NOMO-1 treated with dmso at 0.1 percent for 144 hours (cell line): Measurements from ENCODE around the gene XPO6.

ENCODE experiments used
- DNase-seq: peaks from one replicate; lab custom pipeline; 2025; ENCODE audit not compliant: unreplicated experiment; lab: John Stamatoyannopoulos, UW

Gene XPO6

DNA sequence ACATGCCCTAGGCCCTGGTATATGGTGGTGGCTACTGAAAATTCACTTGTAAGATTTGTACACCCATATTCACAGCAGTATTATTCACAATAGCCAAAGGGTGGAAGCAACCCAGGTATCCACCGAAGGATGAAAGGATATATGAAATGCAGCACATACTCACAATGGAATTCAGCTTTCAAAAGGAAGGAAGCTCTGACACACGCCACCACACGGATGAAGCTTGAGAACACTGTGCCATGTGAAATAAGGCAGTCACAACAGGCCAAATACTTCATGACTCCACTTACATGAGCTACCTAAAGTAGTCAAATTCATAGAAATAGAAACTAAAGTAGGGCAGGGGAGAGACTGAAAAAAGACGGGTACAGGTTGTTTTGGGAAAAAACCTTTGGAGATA, 2.9 kb downstream of the XPO6 start:
- no peak for DNase-seq

DNA sequence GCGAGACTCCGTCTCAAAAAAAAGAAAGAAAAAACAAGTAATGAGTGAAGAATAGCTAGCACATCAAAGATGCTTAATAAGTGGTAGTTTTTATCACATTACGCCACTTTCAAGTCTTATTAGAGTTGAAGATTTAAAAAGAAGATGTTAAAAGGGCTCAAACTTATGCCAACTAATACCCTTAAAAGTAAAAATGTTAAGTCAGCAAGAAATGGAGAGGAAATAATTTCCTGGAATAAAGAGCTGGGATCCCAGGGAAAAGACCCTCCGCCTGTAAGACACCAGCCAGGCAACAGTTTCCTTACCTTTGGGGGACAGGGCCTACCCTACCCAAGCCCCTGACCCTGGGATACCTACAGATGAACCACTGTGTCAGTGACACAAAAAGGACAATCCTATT, 3.6 kb downstream of the XPO6 start:
- DNase-seq = no peak

DNA sequence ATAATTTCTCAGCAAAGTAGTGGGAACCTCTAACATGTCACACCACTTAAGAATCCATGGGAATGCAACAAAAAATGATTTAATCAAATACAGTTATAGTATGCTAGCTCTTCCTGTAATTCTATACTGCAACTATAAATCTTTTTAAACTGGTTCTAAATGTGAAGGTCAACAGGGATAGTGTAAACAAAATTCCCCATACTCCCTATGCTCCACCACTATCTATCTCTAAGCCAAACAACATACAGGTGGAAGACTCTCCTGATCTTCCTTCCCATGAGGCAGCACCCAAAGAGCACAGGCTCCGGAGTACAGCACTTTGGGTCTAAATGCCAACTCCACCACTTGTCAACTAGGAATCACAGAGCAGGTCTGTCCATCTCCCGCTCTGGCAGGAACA, 4.4 kb downstream of the XPO6 start:
- no peak for DNase-seq

DNA sequence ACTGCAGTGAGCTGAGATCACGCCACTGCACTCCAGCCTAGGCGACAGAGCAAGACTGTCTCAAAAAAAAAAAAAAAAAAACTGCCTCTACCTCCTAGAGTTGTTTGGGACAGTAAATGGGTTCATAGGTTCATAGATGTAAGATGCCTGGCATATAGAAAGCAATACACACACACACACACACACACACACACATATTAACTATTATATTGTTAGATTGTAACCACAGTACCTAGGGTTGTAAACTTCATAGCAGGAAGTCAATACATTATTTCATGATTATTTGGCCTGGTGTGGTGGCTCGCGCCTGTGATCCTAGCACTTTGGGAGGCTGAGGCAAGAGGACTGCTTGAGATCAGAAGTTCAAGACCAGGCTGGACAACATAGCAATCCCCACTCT, 5.8 kb downstream of the XPO6 start:
- no peak for DNase-seq

DNA sequence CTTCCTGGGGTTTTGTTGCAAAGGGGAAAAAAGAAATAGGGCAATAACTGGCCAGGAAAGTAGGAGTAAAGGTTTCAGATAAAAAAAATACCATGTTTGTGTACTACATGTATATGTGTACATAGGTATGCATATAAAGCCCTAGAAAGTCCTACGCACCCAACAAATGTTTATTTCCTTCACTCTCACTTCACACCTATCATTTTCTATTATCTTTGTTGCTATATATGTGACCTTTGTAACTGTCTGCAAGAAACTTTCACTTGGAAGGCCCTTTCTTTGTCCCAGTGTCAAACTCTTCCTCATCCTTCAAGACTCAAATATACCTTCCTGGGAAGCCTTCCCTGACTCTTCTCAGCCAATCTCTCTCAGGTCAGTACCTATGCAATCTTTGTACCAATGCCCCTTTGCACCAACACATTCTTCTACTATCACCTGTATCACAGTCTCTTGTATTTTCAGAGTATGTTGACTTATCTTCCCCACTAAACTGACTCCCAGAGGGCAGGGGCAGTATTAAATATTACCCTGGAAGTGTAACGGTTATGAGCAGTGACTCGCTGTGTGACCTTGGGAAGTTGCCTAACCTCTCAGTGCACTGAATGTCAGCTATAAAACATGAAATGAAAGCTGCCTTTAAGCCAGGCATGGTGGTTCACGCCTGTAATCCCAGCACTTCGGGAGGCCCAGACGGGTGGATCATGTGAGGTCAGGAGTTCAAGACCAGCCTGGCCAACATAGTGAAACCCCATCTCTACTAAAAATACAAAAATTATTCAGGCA, 6.5 kb downstream of the XPO6 start:
- no peak for DNase-seq

DNA sequence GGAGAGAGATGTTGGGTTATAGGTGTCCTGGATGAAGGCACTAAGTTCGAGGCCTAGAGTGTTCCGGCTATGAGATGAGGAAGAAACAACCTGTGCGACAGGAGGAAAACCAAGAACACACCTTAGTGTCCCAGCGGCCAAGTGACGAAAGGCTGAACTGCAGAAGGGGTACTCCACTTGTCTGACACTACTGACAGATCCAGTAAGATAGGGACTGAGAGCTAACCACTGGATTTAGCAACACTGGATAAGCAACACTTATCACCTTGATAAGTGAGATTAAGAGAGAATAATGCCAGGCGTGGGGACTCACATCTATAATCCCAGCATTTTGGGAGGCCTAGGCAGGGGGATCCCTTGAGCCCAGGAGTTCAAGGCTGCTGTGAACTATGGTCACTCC, 7.1 kb downstream of the XPO6 start:
- DNase-seq = no peak

DNA sequence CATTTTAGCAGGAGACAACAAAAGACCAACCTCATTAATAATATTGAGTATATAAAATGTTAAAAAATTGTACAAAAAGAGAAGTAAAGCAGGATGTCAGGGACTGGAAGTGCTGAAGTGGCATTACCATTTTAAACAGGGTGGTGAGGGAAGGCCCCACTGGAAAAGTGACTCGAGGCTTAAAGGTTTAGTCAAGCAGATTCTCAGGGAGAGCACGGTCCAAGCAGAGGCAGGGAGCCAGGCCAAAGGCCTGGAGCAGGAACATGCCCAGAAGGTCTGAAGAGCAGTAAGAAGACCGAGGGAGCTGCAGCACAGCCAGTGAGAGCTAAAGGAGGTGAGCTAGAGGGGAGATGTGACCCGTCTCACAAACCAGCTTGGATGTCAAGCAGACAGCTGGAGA, 7.6 kb downstream of the XPO6 start:
- DNase-seq = no peak

DNA sequence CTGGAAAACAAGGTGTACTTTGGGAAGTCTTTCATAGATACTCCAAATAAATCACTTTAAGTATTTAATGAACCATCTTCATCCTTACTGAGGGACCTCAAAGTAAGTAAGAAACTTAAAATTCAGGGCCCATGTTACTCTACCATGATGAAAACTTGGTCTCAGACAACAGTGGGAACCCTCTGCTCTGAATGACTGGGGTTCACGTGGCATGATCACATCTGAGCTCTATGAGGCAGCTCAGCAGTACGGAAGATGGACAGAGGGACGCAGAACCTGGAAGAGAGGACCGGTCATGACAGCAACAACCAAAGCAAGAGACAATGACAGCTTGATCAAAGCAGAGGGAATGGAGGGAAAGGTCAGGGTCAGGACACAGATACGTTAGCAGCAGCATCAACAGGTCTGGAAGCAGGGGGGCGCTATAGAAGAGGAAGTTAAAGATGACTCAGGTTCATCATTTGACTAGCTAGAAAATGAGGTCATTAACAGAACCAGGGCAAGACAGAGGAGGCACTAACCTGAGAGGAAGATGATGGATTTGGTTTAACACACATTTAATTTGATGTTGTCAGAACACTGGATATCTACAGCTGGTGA, 9.5 kb downstream of the XPO6 start:
- no peak for DNase-seq

DNA sequence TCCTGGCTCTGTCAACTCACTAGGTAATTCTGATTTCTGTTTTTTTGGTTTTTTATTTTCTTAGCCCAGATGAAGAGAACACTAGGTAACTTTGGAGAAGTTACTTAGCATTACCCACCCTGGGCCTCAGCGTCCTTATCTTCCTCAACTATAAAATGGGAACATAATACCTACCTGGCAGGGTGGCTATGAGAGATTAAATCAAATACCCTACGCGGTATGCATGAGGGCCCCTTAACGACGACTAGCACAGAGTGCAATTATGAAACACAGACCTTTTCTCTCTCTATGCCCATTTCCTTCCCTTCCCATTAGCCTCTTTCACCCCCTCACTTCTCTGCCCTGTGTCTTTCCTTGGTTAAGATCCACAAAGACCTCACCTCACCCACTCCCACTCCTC, 11.1 kb downstream of the XPO6 start:
- no peak for DNase-seq

DNA sequence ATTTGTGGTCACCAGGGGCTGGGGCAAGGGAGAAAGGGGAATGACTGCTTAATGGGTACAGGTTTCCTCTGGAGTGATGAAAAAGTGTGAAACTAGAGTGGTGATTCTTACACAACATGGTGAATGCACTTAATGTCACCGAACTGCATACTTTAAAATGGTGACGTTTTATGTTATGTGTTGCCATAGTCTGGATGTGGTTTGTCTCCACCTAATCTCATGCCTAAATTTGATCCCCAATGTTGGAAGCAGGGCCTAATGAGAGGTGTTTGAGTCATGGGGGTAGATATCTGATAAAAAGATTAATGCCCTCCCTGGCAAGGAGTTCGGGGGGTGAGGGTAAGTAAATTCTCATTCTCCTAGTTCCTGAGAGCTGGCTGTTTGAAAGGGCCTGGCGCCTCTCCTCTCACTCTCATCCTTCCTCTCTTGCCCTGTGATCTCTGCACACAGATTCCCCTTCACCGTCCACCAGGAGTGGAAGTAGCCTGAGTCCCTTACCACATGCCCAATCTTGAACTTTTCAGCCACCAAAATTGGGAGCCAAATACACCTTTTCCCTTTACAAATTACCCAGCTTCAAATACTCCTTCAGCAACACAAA, 15.3 kb downstream of the XPO6 start:
- DNase-seq = no peak

DNA sequence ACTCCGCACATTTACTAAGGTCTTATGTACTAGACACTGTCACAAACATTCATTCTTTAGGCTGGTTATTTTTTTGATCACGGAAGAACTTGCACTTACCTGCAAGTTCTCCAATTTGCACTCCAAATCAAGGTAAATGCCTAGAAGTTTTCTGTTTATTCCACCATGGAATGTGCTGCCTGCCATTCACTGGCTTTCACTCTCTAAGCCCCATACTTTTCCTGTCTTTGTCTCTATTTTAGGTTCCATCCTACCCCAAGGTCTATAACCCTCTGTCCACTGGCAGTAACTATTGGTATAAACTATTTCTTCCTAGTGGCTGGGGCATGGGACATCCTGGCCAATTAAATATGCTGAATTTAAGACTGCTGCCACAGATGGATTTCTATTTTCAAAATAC, 15.9 kb downstream of the XPO6 start:
- DNase-seq = no peak

DNA sequence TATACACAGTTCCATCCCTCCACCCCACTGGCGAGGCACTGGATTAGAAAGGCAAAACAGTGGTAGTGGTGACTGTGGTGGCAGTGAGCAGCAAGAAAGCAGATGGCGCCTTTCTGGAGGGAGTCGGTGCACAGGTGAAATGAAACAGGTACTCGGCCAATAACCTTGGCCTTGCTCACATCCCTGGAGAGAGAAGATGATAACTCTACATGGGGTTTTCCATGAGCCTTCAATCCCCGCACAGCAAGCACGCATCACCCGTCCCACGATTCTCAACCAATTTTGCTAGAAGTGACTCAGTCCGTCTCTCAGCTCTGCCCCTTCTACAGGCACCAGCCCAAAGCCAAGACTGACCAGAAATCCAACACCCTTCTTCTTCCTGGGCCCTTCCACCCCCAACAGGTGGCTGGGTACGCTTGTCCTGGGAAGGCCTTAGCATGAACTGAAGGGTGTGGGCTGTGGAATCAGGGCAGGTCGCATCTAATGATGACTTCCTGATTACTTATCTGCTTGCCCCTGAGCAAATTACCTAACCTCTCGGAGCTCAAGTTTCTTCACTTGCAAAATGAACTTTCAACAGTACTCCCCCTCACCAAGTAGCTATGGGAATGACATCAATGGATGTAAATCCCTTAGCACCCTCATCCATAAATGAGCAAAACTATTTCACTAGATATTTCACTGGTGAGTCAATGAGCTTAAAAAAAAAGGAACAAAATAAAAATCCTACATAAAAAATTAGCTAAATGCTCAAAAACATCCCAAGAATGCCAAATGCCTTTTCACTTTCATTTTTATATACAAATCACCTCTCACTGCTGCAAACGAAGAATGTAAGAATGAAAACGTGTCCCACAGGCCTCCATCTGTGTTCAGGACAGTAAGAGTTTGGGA, 18.0 kb downstream of the XPO6 start:
- no peak for DNase-seq

DNA sequence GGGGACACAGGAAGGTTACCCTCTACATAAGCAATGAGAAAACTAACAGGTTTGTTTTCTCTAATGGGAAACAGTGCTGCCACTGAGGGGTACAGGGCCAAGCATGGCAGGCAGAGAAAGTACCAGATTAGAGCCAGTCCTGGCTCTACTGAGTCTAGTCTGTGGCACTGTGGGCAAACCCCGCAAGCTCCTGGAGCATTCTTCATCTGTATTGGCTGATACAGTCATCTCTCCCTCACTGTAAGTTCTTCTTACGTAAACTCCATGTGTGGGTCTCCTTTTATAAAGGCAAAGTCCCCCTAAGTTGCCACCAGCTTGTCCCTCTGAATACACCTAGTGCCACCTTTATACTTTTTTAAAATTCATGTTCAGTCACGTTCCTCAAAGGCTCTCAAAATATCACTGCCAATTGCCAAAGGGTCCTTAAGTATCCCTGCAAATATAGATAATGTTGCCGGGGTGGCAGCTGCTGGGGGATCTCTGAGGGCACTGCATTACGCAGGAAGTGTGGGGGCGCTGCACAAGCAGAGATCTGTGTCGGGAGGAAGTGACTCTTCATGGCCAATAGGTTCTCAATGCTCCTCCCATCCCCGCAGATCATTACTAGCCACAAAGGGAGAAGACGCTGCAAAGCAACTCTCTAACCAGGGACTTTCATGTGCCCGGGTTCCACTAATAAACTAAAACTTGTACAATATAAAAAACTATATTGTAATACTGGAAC, 18.8 kb downstream of the XPO6 start:
- peak; percentile 19 for DNase-seq

DNA sequence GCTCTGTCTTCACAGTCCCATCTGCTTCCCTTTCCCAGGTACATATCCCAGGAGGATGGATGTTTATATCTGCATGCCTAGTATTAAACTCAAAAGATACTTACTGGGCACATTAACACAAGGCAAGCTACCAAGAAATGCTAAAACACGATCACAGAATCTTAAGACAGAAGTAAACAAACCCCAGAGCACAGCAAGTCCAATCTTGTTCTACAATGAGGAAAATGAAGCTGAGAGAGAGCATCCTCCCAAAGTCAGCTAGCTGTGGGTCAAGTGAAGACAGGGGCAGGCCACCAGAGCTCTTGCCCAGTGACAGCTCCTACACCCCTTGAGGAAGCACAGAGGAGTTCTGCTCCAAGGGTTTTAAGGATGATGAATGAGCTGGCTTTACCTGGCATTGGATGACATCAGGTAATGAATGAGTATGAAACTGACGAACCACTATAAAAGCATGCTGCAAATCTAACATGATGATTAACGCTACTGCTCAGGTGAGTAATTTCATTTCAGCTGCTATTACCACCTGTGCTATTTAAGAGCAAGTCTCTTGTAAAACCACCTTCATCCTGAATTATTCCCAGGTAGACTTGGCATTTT, 20.3 kb downstream of the XPO6 start:
- no peak for DNase-seq

DNA sequence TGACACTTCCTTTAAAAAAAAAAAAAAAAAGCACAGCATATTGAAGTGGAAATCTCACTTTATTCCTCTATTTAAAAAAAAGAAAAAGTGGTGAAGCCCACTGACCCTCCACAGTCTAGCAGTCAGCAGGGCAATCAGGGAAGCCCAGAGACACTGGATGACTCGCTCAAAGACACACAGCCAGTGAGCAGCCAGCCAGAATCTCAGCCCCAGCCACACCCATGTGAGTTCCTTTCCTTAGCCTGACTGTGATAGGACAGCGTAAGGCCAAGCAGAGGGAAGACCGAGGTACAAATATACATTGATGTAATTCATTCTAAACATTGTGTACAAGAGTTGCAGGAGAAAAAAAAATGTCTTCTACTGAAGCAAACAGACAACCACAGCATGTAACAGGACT, 22.5 kb downstream of the XPO6 start:
- DNase-seq = no peak

DNA sequence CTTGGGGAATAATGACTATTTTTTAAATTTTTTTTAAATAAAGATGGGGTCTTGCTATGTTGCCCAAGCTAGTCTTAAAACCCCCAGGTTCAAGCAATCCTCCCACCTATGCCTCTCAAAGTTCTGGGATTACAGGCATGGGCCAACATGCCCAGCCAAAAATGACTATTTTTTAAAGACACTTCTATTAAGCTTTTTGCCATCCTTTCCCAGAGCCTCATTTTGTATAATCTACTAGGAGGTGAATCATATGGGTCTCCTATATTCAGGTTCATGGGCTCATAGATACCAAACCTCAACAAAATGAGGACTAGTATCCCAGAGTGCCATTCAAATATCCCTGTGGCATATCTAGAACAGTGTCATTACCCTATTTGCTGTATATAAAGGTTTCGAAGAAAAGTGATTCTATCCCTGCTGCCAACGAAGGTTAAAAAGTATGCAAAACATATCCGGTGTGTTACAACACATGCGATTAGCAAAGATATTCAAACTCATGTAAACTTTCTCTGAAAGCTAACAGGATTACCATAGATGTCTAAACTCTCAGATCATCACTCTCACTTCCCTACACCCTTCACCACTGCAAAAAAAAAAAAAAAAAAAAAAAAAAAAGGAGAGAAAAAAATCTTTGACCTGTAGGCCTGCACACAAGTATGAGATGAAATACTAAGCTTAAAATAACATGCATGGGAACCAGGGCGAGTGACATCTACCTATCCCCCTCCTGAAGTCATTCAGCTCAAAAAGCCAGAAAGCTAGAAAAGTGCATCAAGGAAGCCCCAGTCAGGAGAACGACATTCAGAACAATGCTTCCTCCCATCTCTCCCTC, 23.5 kb downstream of the XPO6 start:
- DNase-seq = peak; percentile 50

DNA sequence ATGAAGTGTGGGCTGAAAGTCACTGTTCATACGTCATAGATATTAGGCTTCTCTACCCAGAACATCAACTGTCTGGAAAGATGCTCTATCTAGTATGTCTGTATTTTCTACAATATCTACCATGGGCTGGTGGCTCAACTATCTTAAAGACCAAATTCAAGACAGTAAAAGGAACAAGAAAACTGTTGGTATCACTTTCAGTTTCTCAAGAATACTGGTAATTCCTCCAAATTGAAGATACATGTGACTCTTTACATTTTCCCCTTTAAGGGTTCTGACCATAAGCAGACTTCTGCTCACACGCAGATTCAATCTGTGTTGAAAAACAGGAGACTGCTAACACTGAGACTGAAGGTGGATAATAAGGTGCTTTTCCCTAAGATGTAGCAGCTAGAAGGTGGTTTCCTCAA, 24.2 kb downstream of the XPO6 start:
- DNase-seq = peak; percentile 38

DNA sequence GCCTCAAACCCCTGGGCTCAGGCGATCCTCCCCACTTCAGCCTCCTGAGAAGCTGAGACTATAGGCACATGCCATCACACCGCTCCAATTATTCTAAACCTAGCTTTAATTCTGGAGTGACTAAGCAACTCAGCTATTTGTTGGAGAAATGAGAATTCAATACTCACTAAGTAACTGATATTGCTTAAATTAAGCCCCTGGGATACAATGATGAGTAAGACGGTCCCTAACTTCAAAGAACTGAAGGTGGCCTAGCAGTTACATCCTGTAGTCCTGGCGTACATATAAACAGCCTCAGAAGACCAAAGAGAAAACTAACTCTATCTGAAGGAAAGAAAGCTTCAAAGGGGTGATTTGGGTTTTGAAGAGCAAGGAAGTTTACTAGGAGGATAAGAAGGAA, 25.0 kb downstream of the XPO6 start:
- no peak for DNase-seq

DNA sequence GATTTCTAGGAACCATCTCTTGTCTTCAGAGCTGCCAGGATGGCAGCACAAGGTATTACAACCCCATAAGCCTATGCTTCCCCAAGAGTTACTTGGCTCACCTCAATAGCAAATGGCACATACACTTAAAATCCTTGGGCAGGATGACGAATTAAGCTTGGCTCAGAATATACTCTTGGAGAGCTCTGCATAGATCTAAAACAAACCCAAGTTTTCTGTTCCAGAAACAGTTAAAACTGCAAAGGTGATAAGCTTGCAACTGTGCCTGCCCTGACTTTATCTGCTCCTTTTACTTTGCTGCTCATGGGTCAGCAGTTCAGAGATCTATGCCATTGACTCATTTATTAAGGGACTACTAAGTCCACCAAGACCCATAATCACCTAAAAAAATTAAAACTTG, 26.1 kb downstream of the XPO6 start:
- no peak for DNase-seq

DNA sequence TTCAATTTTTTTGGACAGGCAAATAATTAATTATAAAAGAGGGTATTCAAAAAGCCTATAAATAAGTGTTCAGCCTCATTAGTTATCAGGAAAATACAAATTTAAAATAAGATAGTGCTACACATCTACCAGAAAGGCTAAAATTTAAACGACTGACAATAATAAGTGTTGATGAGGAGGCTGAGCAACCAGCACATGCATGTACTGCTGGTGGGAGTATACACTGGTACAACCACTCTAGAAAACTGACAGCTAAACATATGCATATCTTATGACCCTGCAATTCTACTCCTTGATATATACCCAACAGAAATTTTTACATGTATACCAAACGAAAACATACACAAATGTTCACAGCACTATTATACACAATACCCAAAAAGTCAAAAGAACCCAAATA, 27.1 kb downstream of the XPO6 start:
- no peak for DNase-seq
